ENCODE data around the gene RHOBTB3.

Gene RHOBTB3

GRCh38 chr5:95731571-95732554, 727 bp downstream of the RHOBTB3 start:
- no peak for DNase-seq (ENCODE audit: low read depth)

- DNase-seq (ENCODE audit: low read depth): no peak
Observed at GRCh38 chr5:95733107-95733665, 2.0 kb downstream of the RHOBTB3 start.

GRCh38 chr5:95734187-95734586, 3.1 kb downstream of the RHOBTB3 start:
- no peak for DNase-seq (ENCODE audit: low read depth)

- DNase-seq (ENCODE audit: low read depth): no peak
Observed at GRCh38 chr5:95734906-95735305, 3.8 kb downstream of the RHOBTB3 start.

GRCh38 chr5:95735406-95735805, 4.3 kb downstream of the RHOBTB3 start:
- no peak for DNase-seq (ENCODE audit: low read depth)

- DNase-seq (ENCODE audit: low read depth): no peak
Observed at GRCh38 chr5:95738072-95738471, 6.9 kb downstream of the RHOBTB3 start.

GRCh38 chr5:95738834-95739233, 7.7 kb downstream of the RHOBTB3 start:
- no peak for DNase-seq (ENCODE audit: low read depth)

- no peak for DNase-seq (ENCODE audit: low read depth)
Observed at GRCh38 chr5:95739857-95740256, 8.7 kb downstream of the RHOBTB3 start.

GRCh38 chr5:95741458-95741857, 10.3 kb downstream of the RHOBTB3 start:
- DNase-seq (ENCODE audit: low read depth): no peak

GRCh38 chr5:95743232-95743631, 12.1 kb downstream of the RHOBTB3 start:
- DNase-seq (ENCODE audit: low read depth): no peak

GRCh38 chr5:95743877-95744276, 12.7 kb downstream of the RHOBTB3 start:
- no peak for DNase-seq (ENCODE audit: low read depth)

GRCh38 chr5:95746194-95746593, 15.1 kb downstream of the RHOBTB3 start:
- no peak for DNase-seq (ENCODE audit: low read depth)

GRCh38 chr5:95746722-95747679, 15.9 kb downstream of the RHOBTB3 start:
- no peak for DNase-seq (ENCODE audit: low read depth)

- DNase-seq (ENCODE audit: low read depth): no peak
Observed at GRCh38 chr5:95748133-95748532, 17.0 kb downstream of the RHOBTB3 start.

GRCh38 chr5:95754545-95754944, 23.4 kb downstream of the RHOBTB3 start:
- DNase-seq (ENCODE audit: low read depth): no peak

GRCh38 chr5:95759005-95759404, 27.9 kb downstream of the RHOBTB3 start:
- no peak for DNase-seq (ENCODE audit: low read depth)

- DNase-seq (ENCODE audit: low read depth): no peak
Observed at GRCh38 chr5:95759634-95760033, 28.5 kb downstream of the RHOBTB3 start.

- peak; percentile 64 for DNase-seq (ENCODE audit: low read depth)
Observed at GRCh38 chr5:95760273-95761191, 29.4 kb downstream of the RHOBTB3 start.

GRCh38 chr5:95761771-95762651, 30.9 kb downstream of the RHOBTB3 start:
- DNase-seq (ENCODE audit: low read depth): no peak

GRCh38 chr5:95762652-95763041, 31.5 kb downstream of the RHOBTB3 start:
- DNase-seq (ENCODE audit: low read depth): no peak

Measured in stromal cell of bone marrow (primary cell).